ENCODE measurements around the gene GRAMD2B.
"Not testable (repeated sequence)": the region's sequence is repeated elsewhere in the genome, so short reads cannot be mapped to it uniquely, and the experiment has no call there.

Gene GRAMD2B

DNA sequence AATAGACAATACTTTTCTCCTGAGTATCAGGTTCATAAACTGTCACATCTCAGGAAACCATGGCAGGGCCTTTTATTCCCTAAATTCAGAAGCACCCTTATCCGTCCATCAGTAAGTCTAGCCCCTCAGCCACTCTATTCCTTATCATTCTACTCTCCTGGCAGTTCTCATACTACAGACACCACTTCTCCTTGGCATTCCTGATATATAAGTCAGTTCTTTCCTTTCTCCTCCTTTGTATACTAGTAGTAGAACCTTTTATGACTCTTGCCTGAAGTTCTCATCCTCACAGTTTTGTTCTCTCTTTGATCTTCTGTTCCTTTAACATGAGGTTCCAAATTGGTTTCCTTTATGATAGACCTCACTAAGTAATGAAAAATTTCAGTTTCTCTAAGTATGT lies 29.3 kb downstream of the GRAMD2B start:
- DNase-seq, result no peak

DNA sequence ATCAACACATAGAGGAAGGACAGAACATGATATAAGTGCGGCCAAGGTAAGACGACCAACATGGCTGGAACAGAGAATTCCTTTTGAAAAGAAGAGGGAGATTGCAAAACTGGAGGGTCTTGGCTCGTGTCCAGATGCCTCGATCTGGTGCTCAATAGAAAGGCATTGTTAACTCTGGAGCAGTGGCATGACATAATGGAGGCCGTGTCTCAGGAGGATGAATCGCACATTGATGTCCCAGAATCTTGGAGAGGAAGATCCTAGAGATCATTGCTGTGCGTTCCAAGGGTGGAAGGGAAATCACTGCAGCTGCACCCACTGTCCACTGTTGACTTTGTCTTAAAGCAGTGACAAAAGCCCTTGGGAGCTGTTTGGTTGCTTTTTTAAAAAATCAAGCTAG lies 30.9 kb downstream of the GRAMD2B start:
- DNase-seq, result no peak

DNA sequence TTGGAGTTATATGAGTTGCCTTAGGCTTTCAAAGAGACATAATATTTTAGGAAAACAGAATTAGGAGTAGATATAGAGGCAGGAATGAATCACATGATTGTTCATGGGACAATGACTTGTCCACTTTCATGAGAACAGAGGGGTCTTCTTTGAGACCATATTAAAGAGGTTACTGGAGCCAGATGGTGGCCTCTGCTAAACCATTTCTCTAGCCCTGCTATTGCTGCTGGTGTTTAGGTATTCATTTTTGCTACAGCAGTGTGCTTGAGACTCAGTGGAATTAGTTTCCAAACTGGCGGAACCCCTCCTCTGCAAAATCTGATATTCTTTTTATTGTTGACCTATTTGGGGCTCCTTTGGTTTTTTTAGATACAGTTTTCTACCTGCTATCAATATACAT lies 31.3 kb downstream of the GRAMD2B start:
- no peak for DNase-seq

GRCh38 chr5:126455264-126455663 lies 32.1 kb downstream of the GRAMD2B start:
- no peak for DNase-seq

DNA sequence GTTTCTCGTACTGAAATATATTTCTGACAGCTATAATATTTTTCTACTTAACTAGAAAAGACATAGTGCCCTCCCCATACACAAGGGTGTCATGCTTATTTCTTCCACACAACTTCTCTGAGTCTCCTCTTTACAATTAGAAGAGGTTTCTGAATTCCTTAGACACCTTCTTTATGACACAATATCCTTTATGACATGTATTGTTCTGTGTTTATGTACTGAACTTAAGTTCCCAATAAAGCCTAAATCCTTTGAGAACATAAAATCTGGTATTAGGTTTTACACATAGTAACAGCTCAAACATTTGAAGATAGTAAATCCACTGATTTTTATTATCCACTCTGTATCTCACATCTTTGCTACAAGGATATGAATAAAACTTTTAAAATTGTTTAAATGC lies 32.5 kb downstream of the GRAMD2B start:
- DNase-seq, result no peak

GRCh38 chr5:126456217-126456820 lies 33.1 kb downstream of the GRAMD2B start:
- no peak for DNase-seq

GRCh38 chr5:126460459-126460858 lies 37.2 kb downstream of the GRAMD2B start:
- no peak for DNase-seq

- DNase-seq, result no peak
These were observed 37.8 kb downstream of the GRAMD2B start for GRCh38 chr5:126460977-126461376.

DNA sequence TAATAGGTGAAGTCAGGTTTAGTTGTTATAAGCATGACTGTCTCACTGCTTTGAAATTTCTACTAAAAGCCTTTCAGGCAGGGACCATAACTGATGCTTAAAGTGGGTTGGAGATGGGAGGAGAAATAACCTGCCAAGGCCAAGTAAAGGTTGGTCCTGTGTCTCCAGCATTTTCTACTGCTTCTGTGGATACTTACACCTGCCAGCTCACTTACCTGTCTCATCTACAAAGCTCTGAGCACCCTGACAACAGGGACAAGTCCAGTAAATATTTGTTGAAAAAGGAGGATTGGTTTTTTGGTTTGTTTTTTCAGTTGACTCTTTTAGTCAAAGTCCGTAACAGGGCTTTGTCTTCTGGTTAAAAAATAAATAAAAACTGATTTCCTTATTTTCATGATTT lies 38.6 kb downstream of the GRAMD2B start:
- no peak for DNase-seq

- no peak for DNase-seq
These were observed 39.2 kb downstream of the GRAMD2B start for GRCh38 chr5:126462239-126463014.

- DNase-seq, result peak in 1 of 5 experiments; percentile 38
These were observed 40.8 kb downstream of the GRAMD2B start for GRCh38 chr5:126464016-126464415.

DNA sequence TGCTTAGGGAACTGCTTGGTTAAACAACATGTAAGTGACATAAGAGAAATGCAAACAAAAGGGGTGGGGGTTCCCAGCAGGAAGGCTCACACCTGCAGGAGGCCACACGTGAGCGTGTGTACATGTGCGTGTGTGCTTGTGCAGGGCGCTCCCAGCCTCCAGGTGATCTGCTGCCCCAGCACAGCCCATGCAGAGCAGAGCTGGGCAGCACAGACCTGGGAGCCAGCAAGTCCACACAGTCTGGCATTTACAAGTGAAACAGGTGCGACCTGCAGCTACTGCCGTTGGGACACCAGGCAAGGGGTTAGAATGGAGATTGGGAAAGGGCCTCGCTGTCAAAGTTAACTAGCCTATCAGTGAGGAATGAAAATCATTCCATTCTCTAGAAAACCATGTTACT lies 41.8 kb downstream of the GRAMD2B start:
- no peak for DNase-seq

DNA sequence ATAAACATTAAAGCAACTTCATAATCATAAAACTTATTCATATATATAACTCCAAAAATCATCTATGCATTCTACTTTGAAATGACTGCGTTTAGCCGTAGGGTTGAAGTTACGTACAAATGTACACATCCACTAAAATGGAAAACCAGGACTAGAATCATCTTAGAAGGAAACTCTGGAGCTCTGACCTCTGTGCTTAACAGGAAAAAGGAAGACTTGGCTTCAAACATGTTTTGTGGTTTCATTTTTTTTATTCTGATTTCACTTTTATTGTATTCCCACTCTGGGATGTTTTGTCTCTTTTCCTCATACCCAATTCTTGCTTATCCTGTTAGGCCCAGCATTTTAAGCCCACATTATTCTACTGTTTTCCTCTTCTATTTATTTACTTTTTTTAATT lies 44.9 kb downstream of the GRAMD2B start:
- no peak for DNase-seq

DNA sequence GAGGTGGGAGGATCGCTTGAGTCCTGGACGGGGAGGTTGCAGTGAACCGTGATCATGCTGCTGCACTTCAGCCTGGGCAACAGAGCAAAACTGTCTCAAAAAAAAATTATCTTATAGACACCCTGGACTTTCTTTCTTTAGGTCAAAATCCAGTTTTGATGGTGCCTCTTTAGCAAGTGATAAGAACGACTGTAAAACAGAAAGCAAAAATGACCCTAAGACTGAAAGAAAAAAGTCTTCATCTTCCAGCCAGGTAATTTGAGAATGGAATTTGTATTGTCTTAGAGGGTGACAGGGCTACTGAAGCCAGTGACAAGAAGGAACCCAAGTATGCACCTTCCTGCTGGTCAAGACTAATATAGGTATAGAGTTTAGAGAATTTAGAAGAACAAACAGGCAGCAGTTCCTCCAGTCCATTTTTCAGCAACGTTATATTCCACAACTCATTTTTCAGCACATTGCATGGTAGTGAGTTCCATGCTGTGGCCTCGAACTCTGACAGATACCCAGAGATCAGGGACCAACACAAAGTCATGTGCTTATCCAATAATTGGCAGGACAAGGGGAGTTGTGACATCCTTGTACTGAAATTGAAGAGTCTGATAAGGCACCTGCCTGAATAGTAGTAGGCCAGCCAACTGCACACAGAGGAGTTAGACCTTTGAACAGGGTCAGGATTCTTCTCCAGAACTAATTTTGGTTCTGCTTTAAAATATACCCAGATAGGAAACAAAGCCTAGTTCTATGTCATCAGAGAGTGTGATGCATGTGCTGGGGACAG lies 46.5 kb downstream of the GRAMD2B start:
- no peak for DNase-seq

DNA sequence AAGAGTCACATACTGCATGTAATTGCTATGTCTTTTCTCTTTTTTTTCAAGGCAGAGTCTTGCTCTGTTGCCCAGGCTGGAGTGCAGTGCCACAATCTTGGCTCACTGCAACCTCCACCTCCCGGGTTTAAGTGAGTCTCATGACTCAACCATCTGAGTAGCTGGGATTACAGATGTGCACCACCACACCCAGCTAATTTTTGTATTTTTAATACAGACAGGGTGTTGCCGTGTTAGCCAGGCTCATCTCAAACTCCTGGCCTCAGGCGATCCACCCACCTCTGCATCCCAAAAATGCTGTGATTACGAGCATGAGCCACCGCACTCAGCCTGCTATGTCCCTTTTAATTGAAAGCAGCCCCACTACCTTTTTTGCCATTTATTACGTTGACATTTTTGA lies 47.3 kb downstream of the GRAMD2B start:
- DNase-seq, result not testable (repeated sequence)

DNA sequence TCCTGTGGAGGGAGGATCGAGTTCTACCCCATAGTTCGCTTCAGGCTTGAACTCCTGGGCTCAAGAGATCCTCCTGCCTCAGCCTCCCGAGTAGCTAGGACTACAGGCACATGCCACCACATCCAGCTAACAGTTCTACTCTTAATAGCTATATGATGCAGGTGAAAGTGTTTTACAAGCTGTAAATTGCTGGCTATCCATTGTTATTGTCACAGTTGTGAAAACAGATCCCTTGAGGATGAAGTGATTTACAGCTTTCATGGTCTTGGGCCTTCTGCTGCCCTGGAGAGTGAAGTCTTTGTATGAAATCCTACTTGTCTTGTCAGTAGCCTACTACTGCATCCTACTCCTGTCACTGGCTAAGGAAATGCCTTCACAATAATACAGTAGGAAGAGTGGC lies 48.0 kb downstream of the GRAMD2B start:
- no peak for DNase-seq

- DNase-seq, result no peak
These were observed 48.8 kb downstream of the GRAMD2B start for GRCh38 chr5:126471875-126472537.

DNA sequence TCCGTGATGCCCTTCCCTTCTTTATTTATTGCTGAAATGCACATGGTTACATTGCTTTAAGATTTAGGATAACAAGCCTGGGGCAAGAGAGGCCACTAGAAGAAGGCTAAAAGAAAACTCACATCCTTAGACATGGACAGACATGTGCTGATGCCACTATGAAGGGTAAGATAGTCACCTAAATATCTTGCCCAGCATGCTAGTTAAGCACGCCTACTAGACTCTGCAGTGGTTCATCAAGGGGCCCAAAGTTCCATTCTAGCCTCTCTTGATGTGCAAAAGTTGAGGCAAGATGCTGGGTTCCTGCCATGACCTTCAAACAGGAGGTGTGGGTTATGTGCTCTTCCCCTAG lies 49.3 kb downstream of the GRAMD2B start:
- DNase-seq, result no peak

DNA sequence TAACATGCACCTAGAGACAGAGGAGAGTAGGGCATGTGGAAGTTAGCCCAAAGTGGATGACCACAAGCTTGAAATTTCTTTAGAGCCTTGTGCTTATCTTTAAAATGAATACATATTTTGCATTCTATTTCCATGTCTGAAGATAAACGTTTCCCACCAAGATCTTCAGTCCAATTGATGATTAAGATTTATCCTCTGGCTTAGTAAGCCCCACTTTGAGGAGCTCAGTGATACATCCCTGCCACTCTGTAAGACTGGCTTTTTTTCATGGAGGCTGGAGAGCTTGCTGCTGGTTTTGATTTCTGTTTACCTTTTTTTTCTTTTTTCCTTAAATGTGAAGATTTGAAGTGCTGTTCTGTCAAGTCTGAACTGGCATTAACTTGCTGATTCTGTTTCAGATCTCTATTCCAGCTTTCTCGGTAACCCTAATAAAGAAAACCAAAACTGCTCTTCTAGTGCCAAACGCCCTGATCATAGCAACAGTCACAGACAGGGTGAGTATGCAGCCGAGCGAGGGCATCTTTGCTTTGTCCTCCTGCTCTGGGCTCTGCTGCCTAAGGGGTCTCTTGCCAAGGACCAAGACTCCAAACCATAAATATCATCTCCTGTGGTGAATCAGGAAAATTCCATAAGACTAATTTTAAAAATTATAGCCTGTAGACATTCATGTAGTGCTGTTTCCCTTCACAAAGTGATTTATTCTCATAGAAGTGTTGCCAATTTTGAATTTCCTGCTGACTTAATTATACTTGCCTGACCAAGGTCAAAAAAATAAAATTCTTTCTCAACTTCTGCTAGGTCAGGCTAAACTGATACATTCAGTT lies 54.3 kb downstream of the GRAMD2B start:
- no peak for DNase-seq

DNA sequence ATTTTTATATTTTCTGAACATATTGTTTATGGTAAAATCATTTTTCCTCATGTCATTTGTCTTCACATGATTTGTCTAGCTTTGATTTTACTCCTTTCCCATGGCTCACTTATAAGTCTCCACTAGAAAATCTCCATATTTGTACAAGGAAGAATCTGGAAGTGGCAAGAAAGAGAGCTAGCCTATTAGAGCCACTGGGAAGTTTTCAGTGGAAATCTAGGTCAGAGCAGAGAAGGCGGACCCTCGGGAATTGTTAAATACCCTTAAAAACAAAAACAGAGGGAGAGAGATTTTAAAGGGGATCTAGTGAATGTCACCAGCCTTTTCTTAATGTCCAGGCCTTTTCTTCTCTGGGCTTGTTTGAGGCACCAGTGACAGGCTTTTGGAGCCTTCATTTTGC lies 56.6 kb downstream of the GRAMD2B start:
- no peak for DNase-seq

DNA sequence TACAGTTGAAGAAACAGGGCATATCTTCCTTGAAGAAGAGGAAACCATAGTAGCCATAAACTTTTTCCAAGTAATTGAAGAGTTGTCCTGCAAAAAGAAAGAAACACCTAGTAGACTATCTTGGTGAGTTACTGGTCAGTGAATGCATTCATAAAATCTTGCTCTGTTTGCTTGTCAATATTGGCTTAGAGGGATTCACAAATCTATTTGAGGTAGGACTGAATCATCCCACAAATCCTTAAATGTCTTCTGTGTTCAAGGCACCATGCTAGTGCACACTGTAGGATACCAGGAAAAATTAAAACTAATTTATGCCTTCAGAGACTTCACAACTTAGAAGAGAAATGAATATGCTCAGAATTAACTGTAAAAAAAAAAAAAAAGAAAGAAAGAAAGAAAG lies 57.6 kb downstream of the GRAMD2B start:
- no peak for DNase-seq

- no peak for DNase-seq
These were observed 58.0 kb downstream of the GRAMD2B start for GRCh38 chr5:126481243-126481642.

DNA sequence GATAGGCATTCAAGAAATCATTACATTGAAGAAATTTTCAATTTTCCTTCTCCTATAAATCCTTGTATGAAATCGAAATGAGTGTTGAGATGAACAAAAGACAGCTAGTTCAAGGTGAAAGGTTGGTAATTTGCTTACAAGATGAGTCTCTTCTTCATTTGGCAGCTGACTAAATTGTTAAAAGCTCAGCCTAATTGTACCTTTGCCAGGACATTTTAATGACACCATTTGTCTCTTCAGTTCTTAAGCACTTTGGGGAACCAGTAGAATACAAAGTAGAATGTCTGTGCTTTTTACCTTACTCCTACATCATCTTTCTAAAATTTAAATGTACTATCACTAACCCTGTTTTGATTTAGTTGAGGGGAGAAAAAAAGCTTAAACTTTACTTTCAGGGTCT lies 59.4 kb downstream of the GRAMD2B start:
- no peak for DNase-seq

Measured in T-helper 2 cell (primary cell).